ENCODE measurements around the gene TTLL6. TPM values are rescaled to one million over a fixed set of nuclear protein-coding genes. Genes with fewer than 3 reads are reported as not detected.

Gene TTLL6
- total and polyA plus RNA-seq, 2 donors (not counting 3 experiments of a cell fraction or from before 2014, with no cell fraction given): not detected

- Histone ChIP-seq H3K9me3 (replicated peaks; ENCODE audit: control insufficient read depth, insufficient read depth, low read length) (no peaks in the 10 kb centered on the region), H3K79me2 (ENCODE audit: control insufficient read depth, insufficient read depth, low read length) (no peaks in the 10 kb centered on the region), H3K36me3 (ENCODE audit: control insufficient read depth in 2 of 2, extremely low read depth in 1 of 2, insufficient read depth in 2 of 2, low read length in 2 of 2) (no peaks in the 10 kb centered on the region), H3K9me1 (replicated peaks; ENCODE audit: control insufficient read depth, extremely low read depth, insufficient read depth, low read length) (no peaks in the 10 kb centered on the region), H3K4me2 (ENCODE audit: insufficient read depth, low read length) (no peak overlapping the region), H2AFZ (ENCODE audit: low read depth, low read length) (no peak overlapping the region), H3K4me3 (replicated peaks in 1 of 3; ENCODE audit: insufficient read depth in 1 of 3, low read depth in 1 of 3, low read length in 3 of 3) (no peak overlapping the region), H3K27me3 (ENCODE audit: control insufficient read depth in 2 of 2, insufficient read depth in 2 of 2, low read length in 2 of 2) (peaks cover 11 to 21% of the 10 kb centered on the region in 2 experiments), H3K27ac (ENCODE audit: insufficient read depth, low read depth, low read length) (no peak overlapping the region), H4K20me1 (replicated peaks; ENCODE audit: control insufficient read depth, extremely low read depth, insufficient read depth, low read length) (no peaks in the 10 kb centered on the region), H3K9ac (replicated peaks; ENCODE audit: extremely low read depth, insufficient read depth, low read length) (no peak overlapping the region), H3K4me1 (ENCODE audit: control insufficient read depth, extremely low read depth, insufficient read depth, low read length) (peaks cover 6% of the 10 kb centered on the region)
- ChIA-PET POLR2A (no interaction called here), CTCF (interaction anchor here (0.6 to 25.1 kb wide), 16 partner anchors 8 to 341 kb away, joined by 3 to 1186 read pairs (median 9); no protein-coding TSS in a partner anchor)
- no peak for TF ChIP-seq POLR2AphosphoS5 (IDR thresholded peaks at IDR 0.05; ENCODE audit: insufficient read depth, low read depth, low read length)
- TF ChIP-seq POLR2A (IDR thresholded peaks at IDR 0.05; ENCODE audit: low read depth, low read length): no peak
- TF ChIP-seq MYC (IDR thresholded peaks at IDR 0.05; ENCODE audit: low read depth, low read length): no peak
- no peak for TF ChIP-seq EZH2 (IDR thresholded peaks at IDR 0.05; ENCODE audit: borderline replicate concordance, low read depth, low read length, severe bottlenecking)
- TF ChIP-seq FOS (IDR thresholded peaks at IDR 0.05; ENCODE audit: borderline replicate concordance, insufficient read depth, low read length): no peak
- BruUV-seq (replicated peaks): no TSS peak
- FAIRE-seq (no peak), DNase-seq (ENCODE audit: low read depth, low spot score) (no peak)
- dilution Hi-C loops (cut with MboI; ENCODE audit: extremely low pct_ligation_motif_present, low sequenced_read_pairs) (no loop called here), intact Hi-C loops (cut with micrococcal nuclease) (loop anchor here (5.0 kb wide), 1 partner anchor 217 kb away; no protein-coding TSS in a partner anchor)
Observed at GRCh38 chr17:48815311-48815710, 1.7 kb downstream of the TTLL6 start.

GRCh38 chr17:48814504-48814903, 2.5 kb downstream of the TTLL6 start:
- Histone ChIP-seq H2AFZ (ENCODE audit: low read depth, low read length) (no peak overlapping the region), H3K9me3 (replicated peaks; ENCODE audit: control insufficient read depth, insufficient read depth, low read length) (no peaks in the 10 kb centered on the region), H3K4me3 (replicated peaks in 1 of 3; ENCODE audit: insufficient read depth in 1 of 3, low read depth in 1 of 3, low read length in 3 of 3) (no peak overlapping the region), H3K27me3 (ENCODE audit: control insufficient read depth in 2 of 2, insufficient read depth in 2 of 2, low read length in 2 of 2) (peaks cover 14 to 21% of the 10 kb centered on the region in 2 experiments), H3K4me2 (ENCODE audit: insufficient read depth, low read length) (no peak overlapping the region), H4K20me1 (replicated peaks; ENCODE audit: control insufficient read depth, extremely low read depth, insufficient read depth, low read length) (no peaks in the 10 kb centered on the region), H3K9me1 (replicated peaks; ENCODE audit: control insufficient read depth, extremely low read depth, insufficient read depth, low read length) (no peaks in the 10 kb centered on the region), H3K9ac (replicated peaks; ENCODE audit: extremely low read depth, insufficient read depth, low read length) (no peak overlapping the region), H3K79me2 (ENCODE audit: control insufficient read depth, insufficient read depth, low read length) (no peaks in the 10 kb centered on the region), H3K36me3 (ENCODE audit: control insufficient read depth in 2 of 2, extremely low read depth in 1 of 2, insufficient read depth in 2 of 2, low read length in 2 of 2) (no peaks in the 10 kb centered on the region), H3K4me1 (ENCODE audit: control insufficient read depth, extremely low read depth, insufficient read depth, low read length) (peaks cover 6% of the 10 kb centered on the region), H3K27ac (ENCODE audit: insufficient read depth, low read depth, low read length) (no peak overlapping the region)
- intact Hi-C loops (cut with micrococcal nuclease): loop anchor here (1.0 kb wide), 1 partner anchor 65 kb away; no protein-coding TSS in a partner anchor
- no TSS peak for BruUV-seq (replicated peaks)
- DNase-seq (ENCODE audit: low read depth, low spot score): peak; percentile 53
- dilution Hi-C loops (cut with MboI; ENCODE audit: extremely low pct_ligation_motif_present, low sequenced_read_pairs): no loop called here
- ChIA-PET POLR2A (no interaction called here), CTCF (interaction anchor here (0.6 to 25.1 kb wide), 20 partner anchors 8 to 340 kb away, joined by 3 to 1186 read pairs (median 7); no protein-coding TSS in a partner anchor)
- peak; percentile 84 for FAIRE-seq
- TF ChIP-seq POLR2AphosphoS5 (IDR thresholded peaks at IDR 0.05; ENCODE audit: insufficient read depth, low read depth, low read length) (no peak), CTCF (IDR thresholded peaks at IDR 0.05; ENCODE audit: extremely low read depth in 1 of 2, insufficient read depth in 1 of 2, low read depth in 1 of 2, low read length in 2 of 2) (peak; percentile 65 to 80)
